ENCODE results near the gene ETNPPL.

- TF ChIP-seq, protein P1, sequence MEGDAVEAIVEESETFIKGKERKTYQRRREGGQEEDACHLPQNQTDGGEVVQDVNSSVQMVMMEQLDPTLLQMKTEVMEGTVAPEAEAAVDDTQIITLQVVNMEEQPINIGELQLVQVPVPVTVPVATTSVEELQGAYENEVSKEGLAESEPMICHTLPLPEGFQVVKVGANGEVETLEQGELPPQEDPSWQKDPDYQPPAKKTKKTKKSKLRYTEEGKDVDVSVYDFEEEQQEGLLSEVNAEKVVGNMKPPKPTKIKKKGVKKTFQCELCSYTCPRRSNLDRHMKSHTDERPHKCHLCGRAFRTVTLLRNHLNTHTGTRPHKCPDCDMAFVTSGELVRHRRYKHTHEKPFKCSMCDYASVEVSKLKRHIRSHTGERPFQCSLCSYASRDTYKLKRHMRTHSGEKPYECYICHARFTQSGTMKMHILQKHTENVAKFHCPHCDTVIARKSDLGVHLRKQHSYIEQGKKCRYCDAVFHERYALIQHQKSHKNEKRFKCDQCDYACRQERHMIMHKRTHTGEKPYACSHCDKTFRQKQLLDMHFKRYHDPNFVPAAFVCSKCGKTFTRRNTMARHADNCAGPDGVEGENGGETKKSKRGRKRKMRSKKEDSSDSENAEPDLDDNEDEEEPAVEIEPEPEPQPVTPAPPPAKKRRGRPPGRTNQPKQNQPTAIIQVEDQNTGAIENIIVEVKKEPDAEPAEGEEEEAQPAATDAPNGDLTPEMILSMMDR (IDR thresholded peaks at IDR 0.05), result no peak
- no peak for TF ChIP-seq POLR2A (IDR thresholded peaks at IDR 0.05)
Measured at GRCh38 chr4:108772402-108772801, 9.5 kb upstream of the ETNPPL start.

Measured in uterus (tissue), 2 donors.